Esophagus squamous epithelium (tissue), 5 donors: ENCODE data around the gene EMSY. TPM values are rescaled to one million over a fixed set of nuclear protein-coding genes. Genes with fewer than 3 reads are reported as not detected.

Source experiments
- DNase-seq: peaks from one replicate; lab custom pipeline; 2025; lab: John Stamatoyannopoulos, UW
- H3K27ac ChIP-seq, 4 donors: fragments of 200-600 bp; sonication (generic); one replicate each; pipeline ENCODE4 v1.5.1; 2016 to 2019; ENCODE audit warnings: mild to moderate bottlenecking in 1 of 4
- H3K27me3 ChIP-seq, 4 donors: fragments of 200-600 bp; sonication (generic); 1 replicate in 3 of 4; 2 replicates in 1 of 4; pipeline versions ENCODE4 v1.5.1 to v1.6.0; 2017 to 2021; ENCODE audit warnings: antibody characterized with exemption in 1 of 4
- H3K36me3 ChIP-seq, 3 donors: fragments of 200-600 bp; sonication (generic); one replicate each; pipeline ENCODE4 v1.5.1; 2016 to 2019
- H3K4me1 ChIP-seq, 3 donors: fragments of 200-600 bp; sonication (generic); one replicate each; pipeline ENCODE4 v1.5.1; 2017 to 2019
- H3K4me3 ChIP-seq, 4 donors: fragments of 200-600 bp; sonication (generic); 1 replicate in 3 of 4; 2 replicates in 1 of 4; pipeline ENCODE4 v1.5.1; 2016 to 2019; ENCODE audit warnings: mild to moderate bottlenecking in 2 of 4, moderate library complexity in 1 of 4
- H3K9me3 ChIP-seq, 3 donors: fragments of 200-600 bp; sonication (generic); one replicate each; pipeline ENCODE4 v1.5.1; 2016 to 2019
- CTCF ChIP-seq, 6 experiments: fragments of 450-650 bp in 4 of 6; fragments of 200-600 bp in 2 of 6; sonication (generic) in 2 of 6; IDR thresholded peaks; one replicate each; pipeline ENCODE4 v1.5.1; 2016 to 2019; ENCODE audit warnings: antibody characterized with exemption in 6 of 6, mild to moderate bottlenecking in 4 of 6, moderate library complexity in 4 of 6
- POLR2A ChIP-seq, 4 donors: fragments of 450-650 bp; IDR thresholded peaks; one replicate each; pipeline ENCODE4 v1.6.1; 2017; ENCODE audit warnings: antibody characterized with exemption in 4 of 4, mild to moderate bottlenecking in 4 of 4, moderate library complexity in 3 of 4
- WGBS, 2 donors: methylation state at CpG; one replicate each; pipeline ENCODE4 v1.1.5; 2018; 5-methylcytosine and 5-hydroxymethylcytosine counted together
- intact Hi-C: fragments of 100-400 bp; cut with DNase I; formaldehyde crosslinking; loops from one replicate; pipeline ENCODE4 v1.15.0; 2022
- total RNA-seq, 4 donors: library from RNA; depleted of rRNA; stranded (reverse); fragments of >200 nt; gene quantifications; one replicate each; pipeline ENCODE4 v1.1.0, GENCODE V29; 2016
- donor health status: DM: yes; HTN: yes; CAD: no.

Gene EMSY
- total RNA-seq, 4 donors from 2014 or later: 10.0 to 31.0 (median 22.3) TPM

GRCh38 chr11:76493040-76493439 is 48.2 kb downstream of the EMSY start:
- Histone ChIP-seq H3K27ac (no peak overlapping the region), H3K4me3 (no peak overlapping the region), H3K36me3 (peaks cover 0 to 56% (median 0%) of the 10 kb centered on the region in 3 donors), H3K4me1 (no peaks in the 10 kb centered on the region), H3K9me3 (no peaks in the 10 kb centered on the region), H3K27me3 (no peaks in the 10 kb centered on the region)
- TF ChIP-seq POLR2A (IDR thresholded peaks at IDR 0.05): no peak
- no peak for TF ChIP-seq CTCF (IDR thresholded peaks at IDR 0.05)
- 0% methylated on average over 1 of the region's 12 CpGs; no CpG with 5 or more reads in 1 of the 2 donors for WGBS, 2 donors
- no peak for DNase-seq
- intact Hi-C loops: no loop called here

- H3K27ac ChIP-seq: no peak overlapping the region
- H3K4me1 ChIP-seq: no peaks in the 10 kb centered on the region
- no peak overlapping the region for H3K4me3 ChIP-seq
- peaks cover 0 to 58% (median 0%) of the 10 kb centered on the region in 3 donors for H3K36me3 ChIP-seq
- DNase-seq: no peak
- intact Hi-C loops: no loop called here
- no peaks in the 10 kb centered on the region for H3K9me3 ChIP-seq
- no peak for TF ChIP-seq CTCF (IDR thresholded peaks at IDR 0.05)
- no peak for TF ChIP-seq POLR2A (IDR thresholded peaks at IDR 0.05)
- no peaks in the 10 kb centered on the region for H3K27me3 ChIP-seq
- whole genome bisulfite sequencing, 2 donors: 85 to 95% methylated on average over 5 to 7 of the region's 25 CpGs
These were observed 49.1 kb downstream of the EMSY start for GRCh38 chr11:76493626-76494539.

GRCh38 chr11:76495019-76495418 is 50.2 kb downstream of the EMSY start:
- H3K9me3 ChIP-seq: no peaks in the 10 kb centered on the region
- no peaks in the 10 kb centered on the region for H3K27me3 ChIP-seq
- no peak overlapping the region for H3K27ac ChIP-seq
- peaks cover 0 to 68% (median 0%) of the 10 kb centered on the region in 3 donors for H3K36me3 ChIP-seq
- TF ChIP-seq POLR2A (IDR thresholded peaks at IDR 0.05) (no peak), CTCF (IDR thresholded peaks at IDR 0.05) (no peak)
- H3K4me3 ChIP-seq: no peak overlapping the region
- no peaks in the 10 kb centered on the region for H3K4me1 ChIP-seq
- 86 to 91% methylated on average over 2 to 3 of the region's 3 CpGs for WGBS, 2 donors
- intact Hi-C loops: no loop called here
- DNase-seq: no peak

GRCh38 chr11:76496174-76496573 is 51.4 kb downstream of the EMSY start:
- WGBS, 2 donors: 97 to 100% methylated on average over 1 of the region's 1 CpG
- DNase-seq: no peak
- no peak overlapping the region for H3K4me3 ChIP-seq
- intact Hi-C loops: no loop called here
- H3K27me3 ChIP-seq: no peaks in the 10 kb centered on the region
- H3K4me1 ChIP-seq: no peaks in the 10 kb centered on the region
- peaks cover 0 to 75% (median 0%) of the 10 kb centered on the region in 3 donors for H3K36me3 ChIP-seq
- H3K9me3 ChIP-seq: no peaks in the 10 kb centered on the region
- TF ChIP-seq POLR2A (IDR thresholded peaks at IDR 0.05): no peak
- H3K27ac ChIP-seq: no peak overlapping the region

GRCh38 chr11:76501526-76502202 is 56.8 kb downstream of the EMSY start:
- TF ChIP-seq CTCF (IDR thresholded peaks at IDR 0.05): no peak
- Histone ChIP-seq H3K27me3 (no peaks in the 10 kb centered on the region), H3K9me3 (peaks cover 0 to 5% (median 0%) of the 10 kb centered on the region in 3 donors), H3K36me3 (peaks cover 0 to 43% (median 0%) of the 10 kb centered on the region in 3 donors), H3K4me3 (no peak overlapping the region), H3K4me1 (no peaks in the 10 kb centered on the region), H3K27ac (no peak overlapping the region)
- intact Hi-C loops: no loop called here
- 92% methylated on average over 5 of the region's 5 CpGs for WGBS, 2 donors
- no peak for DNase-seq
